Natural killer cell (primary cell): Measurements from ENCODE around the gene MAT1A. TPM values are rescaled to one million over a fixed set of nuclear protein-coding genes. Genes with fewer than 3 reads are reported as not detected.
A peak's percentile ranks its signal among the peaks of the same experiment; 100 is the strongest.

Experiments used
- ATAC-seq, 3 donors: fragments of 150-1000 bp in 2 of 3; fragments of 200-7000 bp in 1 of 3; cut with Tn5 transposase; 1 replicate in 1 of 3; 2 replicates in 2 of 3; pipeline ENCODE4 v1.10.0; 2021; ENCODE audit warnings: mild to moderate bottlenecking in 2 of 3, moderate library complexity in 2 of 3
- DNase-seq, 2 donors: peaks; one replicate each; pipeline versions ENCODE4 v3.0.0 to v3.0.0-alpha.2; 2013 to 2021; ENCODE audit warnings: mixed read lengths in 1 of 2
- H3K27ac ChIP-seq: one replicate; pipeline ENCODE4 v1.5.1; 2013; ENCODE audit warnings: mild to moderate bottlenecking, low read length
- H3K27me3 ChIP-seq: one replicate; pipeline ENCODE4 v1.6.1; 2013; ENCODE audit warnings: low read length; ENCODE audit not compliant: control insufficient read depth, insufficient read depth
- H3K36me3 ChIP-seq: one replicate; pipeline ENCODE4 v1.6.1; 2013; ENCODE audit warnings: low read length; ENCODE audit not compliant: control insufficient read depth, insufficient read depth
- H3K4me1 ChIP-seq: one replicate; pipeline ENCODE4 v1.6.1; 2013; ENCODE audit warnings: low read length; ENCODE audit not compliant: control insufficient read depth, insufficient read depth
- H3K4me3 ChIP-seq: one replicate; pipeline ENCODE4 v1.5.1; 2013; ENCODE audit warnings: low read length
- H3K9me3 ChIP-seq: one replicate; pipeline ENCODE4 v1.6.1; 2013; ENCODE audit warnings: low read length; ENCODE audit not compliant: control insufficient read depth, insufficient read depth
- H3K27ac Mint-ChIP-seq, 2 donors: one replicate each; pipeline ENCODE4 v1.8.0; 2022; ENCODE audit warnings: mild to moderate bottlenecking in 2 of 2, mixed read lengths in 2 of 2, moderate library complexity in 1 of 2
- H3K27me3 Mint-ChIP-seq, 2 donors: one replicate each; pipeline ENCODE4 v1.8.0; 2022; ENCODE audit warnings: low read depth in 2 of 2, mixed read lengths in 2 of 2
- H3K36me3 Mint-ChIP-seq: one replicate; pipeline ENCODE4 v1.8.0; 2022; ENCODE audit warnings: mixed read lengths
- H3K4me1 Mint-ChIP-seq, 2 donors: one replicate each; pipeline ENCODE4 v1.8.0; 2022; ENCODE audit warnings: mixed read lengths in 2 of 2
- H3K4me3 Mint-ChIP-seq: one replicate; pipeline ENCODE4 v1.8.0; 2022; ENCODE audit warnings: mild to moderate bottlenecking, moderate library complexity, mixed read lengths
- H3K9me3 Mint-ChIP-seq, 2 donors: one replicate each; pipeline ENCODE4 v1.8.0; 2022; ENCODE audit warnings: mixed read lengths in 2 of 2
- CTCF ChIP-seq: fragments of 200-600 bp; IDR thresholded peaks from one replicate; pipeline ENCODE4 v1.8.0; 2022; ENCODE audit warnings: antibody characterized with exemption
- WGBS: methylation state at CpG from one replicate; pipeline ENCODE4 v1.1.7; 2013; ENCODE audit warnings: missing lambda C conversion rate; ENCODE audit not compliant: insufficient coverage; 5-methylcytosine and 5-hydroxymethylcytosine counted together
- intact Hi-C: fragments of 100-400 bp; cut with micrococcal nuclease; formaldehyde crosslinking; loops from one replicate; pipeline ENCODE4 v1.14.2; 2022
- total RNA-seq, 4 donors: library from RNA; stranded (reverse); fragments of 120-200 nt in 1 of 4; gene quantifications; one replicate each; pipeline versions ENCODE4 v1.2.3 to v1.2.4, GENCODE V29; 2013 to 2022

Gene MAT1A
- total RNA-seq, 3 donors from 2014 or later (not counting 1 experiment from before 2014, with no cell fraction given) = not detected

GRCh38 chr10:80265740-80266512 is 23.5 kb downstream of the MAT1A start:
- H3K4me3 Mint-ChIP-seq = no peak overlapping the region
- ATAC-seq = no peak
- no peak for TF ChIP-seq CTCF

GRCh38 chr10:80264081-80265056 is 25.1 kb downstream of the MAT1A start:
- Mint-ChIP-seq H3K27ac (no peak overlapping the region), H3K36me3 (no peaks in the 10 kb centered on the region), H3K4me1 (no peaks in the 10 kb centered on the region), H3K4me3 (no peak overlapping the region), H3K27me3 (peaks cover 0 to 10% of the 10 kb centered on the region in 2 donors), H3K9me3 (no peaks in the 10 kb centered on the region)
- intact Hi-C loops = no loop called here
- ATAC-seq (peak in 1 of 3 donors; percentile 24), DNase-seq (no peak)
- H3K9me3 ChIP-seq = no peaks in the 10 kb centered on the region
- H3K27me3 ChIP-seq = no peaks in the 10 kb centered on the region
- no peaks in the 10 kb centered on the region for H3K4me1 ChIP-seq
- no peak overlapping the region for H3K4me3 ChIP-seq
- no peaks in the 10 kb centered on the region for H3K36me3 ChIP-seq
- TF ChIP-seq CTCF = no peak
- 80% methylated on average over 19 of the region's 25 CpGs for WGBS
- H3K27ac ChIP-seq = no peak overlapping the region

More at GRCh38 chr10:80265740-80266512, 23.5 kb downstream of the MAT1A start:
- no peak for DNase-seq
- Mint-ChIP-seq H3K9me3 (no peaks in the 10 kb centered on the region), H3K27me3 (peaks cover 0 to 16% of the 10 kb centered on the region in 2 donors), H3K4me1 (no peaks in the 10 kb centered on the region), H3K27ac (no peak overlapping the region), H3K36me3 (no peaks in the 10 kb centered on the region)
- H3K27me3 ChIP-seq = no peaks in the 10 kb centered on the region
- intact Hi-C loops = no loop called here
- H3K36me3 ChIP-seq = no peaks in the 10 kb centered on the region
- H3K4me3 ChIP-seq = no peak overlapping the region
- 75% methylated on average over 13 of the region's 15 CpGs for WGBS
- no peaks in the 10 kb centered on the region for H3K4me1 ChIP-seq
- H3K9me3 ChIP-seq = no peaks in the 10 kb centered on the region
- no peak overlapping the region for H3K27ac ChIP-seq

DNA sequence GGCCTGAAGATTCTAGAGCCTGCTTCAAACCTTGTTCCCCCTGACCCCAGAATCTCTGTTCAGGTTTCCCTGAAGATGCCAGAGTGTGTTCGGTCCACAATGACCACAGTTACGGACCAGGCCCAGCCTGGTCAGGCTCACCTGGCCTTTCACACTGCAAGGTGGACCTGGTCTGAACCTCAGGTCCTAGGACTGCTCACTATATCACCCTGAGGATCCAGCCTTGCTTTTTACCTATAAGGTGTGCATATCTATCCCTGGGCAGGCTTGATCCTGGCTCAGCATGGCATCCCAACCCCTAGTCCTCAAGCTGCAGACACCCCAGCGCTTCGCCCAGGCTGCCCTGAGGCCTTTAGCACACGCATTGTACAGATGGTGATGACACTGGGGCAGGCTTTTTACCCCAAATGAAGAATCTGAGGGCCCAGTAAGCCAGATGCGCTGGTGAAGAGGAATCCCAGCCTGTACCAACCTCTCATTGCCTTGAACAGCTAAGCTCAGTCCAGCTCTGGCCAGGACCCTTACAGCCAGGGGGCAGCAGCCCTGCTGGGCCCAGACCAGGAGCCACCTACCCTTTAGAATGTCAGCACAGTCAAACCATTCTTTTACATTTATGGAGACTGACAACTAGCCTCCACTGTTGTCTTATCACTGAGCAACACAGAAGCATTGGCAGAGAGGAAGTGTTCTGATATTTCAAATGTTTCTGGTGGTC is 28.0 kb downstream of the MAT1A start:
- Histone ChIP-seq H3K36me3 (no peaks in the 10 kb centered on the region), H3K27me3 (no peaks in the 10 kb centered on the region), H3K4me3 (no peak overlapping the region), H3K9me3 (no peaks in the 10 kb centered on the region), H3K4me1 (no peaks in the 10 kb centered on the region), H3K27ac (no peak overlapping the region)
- Mint-ChIP-seq H3K4me1 (no peaks in the 10 kb centered on the region), H3K4me3 (no peak overlapping the region), H3K9me3 (no peaks in the 10 kb centered on the region), H3K36me3 (no peaks in the 10 kb centered on the region), H3K27me3 (peaks cover 0 to 7% of the 10 kb centered on the region in 2 donors), H3K27ac (no peak overlapping the region)
- ATAC-seq (no peak), DNase-seq (no peak)
- no peak for TF ChIP-seq CTCF
- intact Hi-C loops = no loop called here
- whole genome bisulfite sequencing = 93% methylated on average over 6 of the region's 6 CpGs
